GM12891 (cell line): ENCODE data around the gene FMO5.

Experiments used
- POLR2A ChIP-seq: IDR thresholded peaks from 2 replicates; pipeline ENCODE4 v1.6.1; 2011; ENCODE audit warnings: low read depth, low read length, control low read depth
- SPI1 ChIP-seq: IDR thresholded peaks from 2 replicates; pipeline ENCODE4 v1.6.1; 2011; ENCODE audit warnings: low read depth, low read length, control low read depth

DNA sequence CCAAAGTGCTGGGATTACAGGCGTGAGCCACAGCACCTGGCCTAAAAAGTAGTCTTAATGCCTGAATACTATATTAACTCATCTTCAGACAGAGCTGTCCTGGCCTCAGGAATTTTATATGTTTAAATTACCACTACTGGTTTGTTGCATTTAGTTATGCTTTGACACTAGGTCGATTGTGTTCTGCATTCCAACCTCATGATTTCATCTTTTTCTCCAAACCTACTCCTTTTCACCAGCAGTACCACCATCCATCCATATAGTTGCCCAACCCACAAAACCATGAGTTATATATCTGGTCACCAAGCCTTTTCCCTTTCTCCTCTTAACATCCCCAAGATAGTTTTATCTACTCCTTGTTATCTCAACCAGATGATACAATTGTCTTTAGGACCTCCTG lies 22.6 kb downstream of the FMO5 start:
- TF ChIP-seq POLR2A (no peak), SPI1 (no peak)
